AG04449 (cell line): ENCODE data around the gene TMEM178B.

Experiments
- CTCF ChIA-PET: fragments of 350-600 bp; formaldehyde crosslinking; extraction: SDS; loops from one replicate; lab custom pipeline; 2021; ENCODE audit warnings: antibody characterized with exemption; lab: Yijun Ruan, JAX
- POLR2A ChIA-PET: fragments of 400-600, 350-600 bp; formaldehyde crosslinking; extraction: SDS; loops from one replicate; lab custom pipeline; 2020; ENCODE audit warnings: antibody characterized with exemption, inconsistent platforms; lab: Yijun Ruan, JAX
- DNase-seq: peaks from one replicate; pipeline ENCODE4 v3.0.0-alpha.2; 2010; ENCODE audit warnings: low read depth, low spot score
- H3K4me3 ChIP-seq: 2 replicates; pipeline ENCODE4 v1.5.1; 2011; ENCODE audit warnings: low read depth, mild to moderate bottlenecking, control low read depth, low read length
- TF ChIP-seq, protein P1 (sequence below): IDR thresholded peaks from one replicate; pipeline ENCODE4 v1.5.1; 2011; ENCODE audit warnings: mild to moderate bottlenecking, moderate library complexity, low read length, control low read depth, inconsistent platforms; ENCODE audit not compliant: insufficient read depth; ENCODE audit errors: missing control alignments

TMEM178B gene

DNA sequence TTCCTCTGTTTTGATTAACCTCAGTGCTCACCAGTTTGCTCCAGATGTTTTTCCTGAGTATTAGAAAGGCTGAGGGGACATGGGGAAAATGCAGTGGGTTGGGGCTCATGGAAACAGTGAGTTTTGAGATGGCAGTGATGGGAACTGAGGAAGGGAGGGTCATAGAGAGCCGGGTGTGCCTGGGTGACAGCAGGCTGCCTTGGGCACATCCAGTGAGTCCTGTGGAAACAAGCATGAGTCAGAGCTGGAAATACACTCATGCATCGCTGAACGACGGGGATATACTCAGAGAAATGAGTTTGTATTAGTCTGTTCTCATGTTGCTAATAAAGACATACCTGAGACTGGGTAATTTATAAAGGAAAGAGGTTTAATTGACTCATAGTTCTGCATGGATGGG is 202.2 kb downstream of the TMEM178B start:
- ChIA-PET CTCF (no interaction called here), POLR2A (no interaction called here)
- no peak for DNase-seq
- no peak overlapping the region for H3K4me3 ChIP-seq
- TF ChIP-seq, protein P1, sequence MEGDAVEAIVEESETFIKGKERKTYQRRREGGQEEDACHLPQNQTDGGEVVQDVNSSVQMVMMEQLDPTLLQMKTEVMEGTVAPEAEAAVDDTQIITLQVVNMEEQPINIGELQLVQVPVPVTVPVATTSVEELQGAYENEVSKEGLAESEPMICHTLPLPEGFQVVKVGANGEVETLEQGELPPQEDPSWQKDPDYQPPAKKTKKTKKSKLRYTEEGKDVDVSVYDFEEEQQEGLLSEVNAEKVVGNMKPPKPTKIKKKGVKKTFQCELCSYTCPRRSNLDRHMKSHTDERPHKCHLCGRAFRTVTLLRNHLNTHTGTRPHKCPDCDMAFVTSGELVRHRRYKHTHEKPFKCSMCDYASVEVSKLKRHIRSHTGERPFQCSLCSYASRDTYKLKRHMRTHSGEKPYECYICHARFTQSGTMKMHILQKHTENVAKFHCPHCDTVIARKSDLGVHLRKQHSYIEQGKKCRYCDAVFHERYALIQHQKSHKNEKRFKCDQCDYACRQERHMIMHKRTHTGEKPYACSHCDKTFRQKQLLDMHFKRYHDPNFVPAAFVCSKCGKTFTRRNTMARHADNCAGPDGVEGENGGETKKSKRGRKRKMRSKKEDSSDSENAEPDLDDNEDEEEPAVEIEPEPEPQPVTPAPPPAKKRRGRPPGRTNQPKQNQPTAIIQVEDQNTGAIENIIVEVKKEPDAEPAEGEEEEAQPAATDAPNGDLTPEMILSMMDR: no peak

DNA sequence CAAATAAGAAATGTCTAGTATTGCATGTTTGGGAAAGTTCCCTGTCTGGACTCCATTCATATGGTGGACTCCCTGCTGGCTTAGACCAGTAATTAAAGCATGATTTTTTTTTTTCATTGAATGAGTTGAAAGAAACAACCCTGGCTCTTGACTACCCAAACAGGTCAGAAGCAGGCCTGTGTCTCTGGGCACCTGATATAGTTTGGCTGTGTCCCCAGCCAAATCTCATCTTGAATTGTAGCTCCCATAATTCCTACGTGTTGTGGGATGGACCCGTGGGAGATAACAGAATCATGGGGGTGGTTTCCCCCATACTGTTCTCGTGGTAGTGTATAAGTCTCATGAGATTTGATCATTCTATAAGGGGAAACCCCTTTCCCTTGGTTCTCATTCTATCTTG is 206.2 kb downstream of the TMEM178B start:
- POLR2A ChIA-PET: no interaction called here
- DNase-seq: no peak
- CTCF ChIA-PET: no interaction called here
- TF ChIP-seq, protein P1: no peak
- H3K4me3 ChIP-seq: no peak overlapping the region

DNA sequence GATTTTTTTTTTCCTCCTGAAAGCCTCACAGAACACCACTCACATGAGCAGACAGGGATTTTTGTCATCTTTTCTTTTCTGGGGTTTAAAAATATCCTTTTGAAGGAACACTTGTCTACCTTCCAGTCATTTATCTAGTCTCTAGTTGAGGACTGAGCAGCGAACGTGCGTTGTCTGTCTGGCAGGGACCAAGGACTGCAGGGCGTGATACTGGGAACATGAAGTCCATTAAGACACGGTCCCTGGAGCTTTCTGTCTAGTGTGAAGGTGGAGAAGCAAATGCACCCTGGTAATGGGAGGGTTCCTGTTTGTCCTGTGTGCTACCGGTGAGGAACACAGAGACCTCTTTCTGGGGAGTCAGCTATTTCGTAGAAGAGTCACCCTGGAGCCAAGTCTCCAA is 207.4 kb downstream of the TMEM178B start:
- CTCF ChIA-PET: no interaction called here
- POLR2A ChIA-PET: no interaction called here
- no peak overlapping the region for H3K4me3 ChIP-seq

DNA sequence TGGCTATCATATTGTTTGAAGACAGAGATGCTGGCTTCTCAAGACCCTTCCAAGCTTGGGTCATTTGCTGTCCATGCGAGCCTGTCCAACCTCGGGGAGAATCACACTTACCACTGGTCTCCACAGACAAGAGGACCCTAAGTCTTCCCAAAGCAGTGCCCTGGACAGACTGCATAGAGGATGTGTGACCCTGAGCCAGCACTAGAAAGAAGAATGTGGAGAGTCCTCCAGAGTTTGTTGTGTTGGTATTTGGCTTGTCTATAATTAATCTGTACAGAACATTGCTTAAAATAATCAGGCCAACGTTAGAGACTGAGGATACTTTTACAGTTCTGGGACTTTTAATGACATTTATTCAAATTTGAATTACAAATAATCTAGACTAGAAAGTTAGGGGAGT is 212.7 kb downstream of the TMEM178B start:
- no peak overlapping the region for H3K4me3 ChIP-seq
- CTCF ChIA-PET: no interaction called here
- POLR2A ChIA-PET: no interaction called here
- TF ChIP-seq, protein P1: no peak
- no peak for DNase-seq

More for the DNA sequence above, 207.4 kb downstream of the TMEM178B start:
- no peak for DNase-seq
- TF ChIP-seq, protein P1: no peak

DNA sequence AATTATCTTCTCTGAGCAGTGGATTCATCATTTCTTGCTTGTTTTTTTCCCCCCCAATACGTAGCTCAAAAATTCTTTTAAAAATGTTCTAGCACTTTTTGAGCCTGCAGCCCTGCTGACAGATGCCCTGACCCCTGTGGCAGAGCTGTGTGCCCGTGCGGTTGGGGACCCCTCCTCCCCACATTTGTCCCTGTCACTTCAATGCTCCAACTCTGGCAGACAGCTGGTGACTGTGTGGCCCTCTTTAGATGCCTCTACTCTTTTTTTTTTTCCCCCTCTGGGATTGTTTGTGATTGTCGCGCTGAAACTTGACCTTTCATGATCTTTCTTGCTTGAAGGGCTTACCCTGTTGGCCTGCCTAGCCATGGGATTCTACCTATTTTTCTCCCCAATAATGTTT is 214.1 kb downstream of the TMEM178B start:
- ChIA-PET POLR2A (no interaction called here), CTCF (no interaction called here)
- no peak for DNase-seq
- H3K4me3 ChIP-seq: no peak overlapping the region
- TF ChIP-seq, protein P1: no peak

DNA sequence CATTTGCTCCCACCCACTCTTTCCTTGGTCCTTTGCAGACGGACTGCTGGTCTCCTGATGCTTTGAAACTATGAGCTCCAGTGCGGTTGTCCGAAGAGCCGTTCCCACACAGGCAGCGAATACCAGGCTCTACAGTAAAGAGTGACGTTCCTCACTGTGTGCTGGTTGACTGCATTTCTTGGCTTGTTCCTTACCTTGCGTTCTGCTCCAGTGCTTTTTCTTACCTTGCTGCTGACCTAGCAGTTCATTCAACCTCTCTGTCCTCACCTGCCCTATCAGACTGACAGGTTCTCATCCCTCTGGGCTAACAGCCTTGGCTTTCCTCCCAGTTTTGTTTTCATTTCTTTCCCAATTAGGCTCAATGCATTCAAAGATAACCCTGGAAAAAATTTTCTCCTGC is 214.8 kb downstream of the TMEM178B start:
- TF ChIP-seq, protein P1: no peak
- no peak for DNase-seq
- no peak overlapping the region for H3K4me3 ChIP-seq
- ChIA-PET CTCF (no interaction called here), POLR2A (no interaction called here)
